Prostate gland (tissue), 2 donors: ENCODE results near the gene GLYAT. TPM values are rescaled to one million over a fixed set of nuclear protein-coding genes. Genes with fewer than 3 reads are reported as not detected.
"Not testable (repeated sequence)": the region's sequence is repeated elsewhere in the genome, so short reads cannot be mapped to it uniquely, and the experiment has no call there.

Experiments
- DNase-seq: peaks from one replicate; pipeline ENCODE4 v3.0.0-alpha.2; 2019; ENCODE audit warnings: low spot score
- H3K27ac ChIP-seq, 2 donors: fragments of 200-600 bp; sonication (generic); 2 replicates each; pipeline ENCODE4 v1.5.1; 2017 to 2019
- H3K27me3 ChIP-seq: fragments of 200-600 bp; sonication (generic); replicated peaks from 2 replicates; pipeline ENCODE4 v1.5.1; 2019; ENCODE audit not compliant: insufficient read depth
- H3K36me3 ChIP-seq, 2 donors: fragments of 200-600 bp; sonication (generic); 1 replicate in 1 of 2; 2 replicates in 1 of 2; pipeline versions ENCODE4 v1.5.1 to v1.8.1; 2017 to 2019
- H3K4me1 ChIP-seq: fragments of 200-600 bp; sonication (generic); replicated peaks from 2 replicates; pipeline ENCODE4 v1.5.1; 2019
- H3K4me3 ChIP-seq, 2 donors: fragments of 200-600 bp; sonication (generic); 2 replicates each; pipeline ENCODE4 v1.5.1; 2017 to 2019
- H3K9me3 ChIP-seq: fragments of 200-600 bp; sonication (generic); 2 replicates; pipeline ENCODE4 v1.5.1; 2017
- CTCF ChIP-seq, 4 experiments: fragments of 200-600 bp in 2 of 4; fragments of 450-650 bp in 2 of 4; sonication (generic) in 2 of 4; IDR thresholded peaks; 1 replicate in 3 of 4; 2 replicates in 1 of 4; pipeline ENCODE4 v1.5.1; 2016 to 2019; ENCODE audit warnings: antibody characterized with exemption in 4 of 4, mild to moderate bottlenecking in 2 of 4, moderate library complexity in 2 of 4
- POLR2A ChIP-seq: fragments of 450-650 bp; IDR thresholded peaks from one replicate; pipeline ENCODE4 v1.6.1; 2016; ENCODE audit warnings: antibody characterized with exemption, mild to moderate bottlenecking
- POLR2AphosphoS5 ChIP-seq: sonication (generic); formaldehyde crosslinking; IDR thresholded peaks from one replicate; pipeline ENCODE4 v1.6.1; 2017; ENCODE audit warnings: antibody characterized with exemption
- WGBS: methylation state at CpG from one replicate; pipeline ENCODE4 v1.1.5; 2018; 5-methylcytosine and 5-hydroxymethylcytosine counted together
- intact Hi-C: fragments of 100-400 bp; cut with DNase I; formaldehyde crosslinking; loops from one replicate; pipeline ENCODE4 v1.14.2; 2022
- total RNA-seq, 2 donors: library from RNA; depleted of rRNA; stranded (reverse); fragments of >200 nt; gene quantifications; one replicate each; pipeline ENCODE4 v1.1.0, GENCODE V29; 2016

Gene GLYAT
- total RNA-seq, 2 donors from 2014 or later = not detected

- no peaks in the 10 kb centered on the region for H3K4me1 ChIP-seq
- no peak overlapping the region for H3K27ac ChIP-seq
- WGBS = 6% methylated on average over 1 of the region's 1 CpG
- no peaks in the 10 kb centered on the region for H3K36me3 ChIP-seq
- TF ChIP-seq CTCF (IDR thresholded peaks at IDR 0.05) (no peak), POLR2AphosphoS5 (no peak), POLR2A (no peak)
- DNase-seq = no peak
- no peaks in the 10 kb centered on the region for H3K27me3 ChIP-seq
- H3K9me3 ChIP-seq = no peaks in the 10 kb centered on the region
- intact Hi-C loops = no loop called here
- no peak overlapping the region for H3K4me3 ChIP-seq
These were observed 19.2 kb downstream of the GLYAT start for GRCh38 chr11:58712531-58712930.

DNA sequence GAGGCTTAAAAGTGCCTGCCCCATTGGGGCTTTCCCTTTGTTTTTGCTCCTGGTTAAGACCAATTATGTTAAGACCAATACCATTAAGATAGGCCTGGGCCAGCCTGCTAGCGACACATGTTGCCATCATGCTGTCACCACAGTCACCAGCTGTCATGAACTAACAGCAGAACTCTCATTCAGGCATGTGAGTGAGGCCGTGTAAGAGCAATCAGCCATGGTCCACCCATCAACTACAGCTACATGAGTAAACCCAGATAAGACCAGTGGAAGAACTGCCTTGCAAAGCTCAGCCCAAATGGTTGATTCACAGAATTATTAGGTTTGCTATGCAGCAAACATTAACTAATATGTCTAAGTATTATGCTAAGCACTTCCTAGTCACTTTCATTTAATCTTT, 19.9 kb downstream of the GLYAT start:
- H3K9me3 ChIP-seq = no peaks in the 10 kb centered on the region
- H3K27me3 ChIP-seq = no peaks in the 10 kb centered on the region
- no peaks in the 10 kb centered on the region for H3K36me3 ChIP-seq
- H3K4me1 ChIP-seq = no peaks in the 10 kb centered on the region
- intact Hi-C loops = no loop called here
- WGBS = 83% methylated on average over 2 of the region's 2 CpGs
- TF ChIP-seq POLR2AphosphoS5 (no peak), POLR2A (no peak), CTCF (IDR thresholded peaks at IDR 0.05) (no peak)
- H3K27ac ChIP-seq = no peak overlapping the region
- H3K4me3 ChIP-seq = no peak overlapping the region
- no peak for DNase-seq

- intact Hi-C loops = no loop called here
- H3K27ac ChIP-seq = no peak overlapping the region
- peaks cover 2% of the 10 kb centered on the region for H3K27me3 ChIP-seq
- DNase-seq = no peak
- no peaks in the 10 kb centered on the region for H3K4me1 ChIP-seq
- no peak overlapping the region for H3K4me3 ChIP-seq
- no peaks in the 10 kb centered on the region for H3K36me3 ChIP-seq
- 56% methylated on average over 3 of the region's 3 CpGs for WGBS
- H3K9me3 ChIP-seq = no peaks in the 10 kb centered on the region
- no peak for TF ChIP-seq POLR2A
- TF ChIP-seq CTCF (IDR thresholded peaks at IDR 0.05) = no peak
- no peak for TF ChIP-seq POLR2AphosphoS5
These were observed 24.0 kb downstream of the GLYAT start for GRCh38 chr11:58707767-58708166.

GRCh38 chr11:58696825-58697224, 34.9 kb downstream of the GLYAT start:
- H3K4me1 ChIP-seq, H3K36me3 ChIP-seq, H3K4me3 ChIP-seq, DNase-seq, H3K27me3 ChIP-seq, H3K9me3 ChIP-seq, intact Hi-C loops, H3K27ac ChIP-seq: not testable (repeated sequence)
- 60% methylated on average over 2 of the region's 3 CpGs for WGBS

DNA sequence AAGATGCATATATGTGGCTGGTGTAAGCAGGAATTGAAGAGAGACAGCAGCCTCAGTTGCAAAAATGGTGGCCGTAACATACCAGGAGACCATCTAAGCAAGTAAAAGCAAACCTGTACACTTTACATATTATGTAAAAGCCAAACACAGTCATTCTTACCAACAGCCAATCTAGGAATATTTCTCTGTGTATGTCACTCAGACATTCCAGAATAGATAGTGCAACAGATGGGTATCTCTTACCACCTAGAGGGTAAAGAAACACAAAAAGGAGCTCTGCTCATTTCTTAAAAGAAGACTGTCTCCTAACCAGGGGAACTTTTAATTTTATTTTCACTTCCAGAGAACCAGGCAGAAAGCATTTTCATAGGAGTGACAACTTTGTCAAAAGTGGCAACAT, 38.7 kb downstream of the GLYAT start:
- Histone ChIP-seq H3K4me1 (no peaks in the 10 kb centered on the region), H3K27ac (no peak overlapping the region), H3K4me3 (no peak overlapping the region), H3K9me3 (no peaks in the 10 kb centered on the region), H3K36me3 (no peaks in the 10 kb centered on the region), H3K27me3 (no peaks in the 10 kb centered on the region)
- intact Hi-C loops = no loop called here
- 95% methylated on average over 1 of the region's 1 CpG for WGBS
- DNase-seq = no peak
- no peak for TF ChIP-seq POLR2AphosphoS5
- TF ChIP-seq CTCF (IDR thresholded peaks at IDR 0.05) = no peak
- no peak for TF ChIP-seq POLR2A
